ENCODE results near the gene PAH. TPM values are rescaled to one million over a fixed set of nuclear protein-coding genes. Genes with fewer than 3 reads are reported as not detected.
A peak's percentile ranks its signal among the peaks of the same experiment; 100 is the strongest.

PAH gene
- total RNA-seq, 1 experiment from 2014 or later: 0.19 TPM

DNA sequence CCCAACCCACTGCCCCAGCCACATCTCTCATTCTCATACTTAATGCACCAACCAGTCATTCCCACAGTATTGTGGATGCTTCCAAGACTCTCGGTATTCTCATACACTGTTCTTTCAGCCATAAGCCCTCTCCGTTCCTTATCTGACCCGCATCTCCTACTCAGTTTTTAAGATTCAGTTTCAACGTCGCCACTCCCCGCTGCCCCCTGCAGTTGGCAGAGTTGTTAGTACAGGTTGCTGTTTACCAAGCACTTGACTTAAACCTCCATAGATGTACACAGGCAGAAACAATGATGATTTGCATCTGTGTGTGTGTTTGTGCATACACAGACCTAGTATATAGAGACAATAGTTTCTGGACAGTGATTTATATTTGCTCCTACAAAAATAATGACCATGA is 40.2 kb downstream of the PAH start:
- H3K9me2 ChIP-seq (replicated peaks; ENCODE audit: insufficient read depth, low read length): no peaks in the 10 kb centered on the region
- DNase-seq: peak; percentile 41
- no peak overlapping the region for H3K27ac ChIP-seq (ENCODE audit: low read length)
- no peaks in the 10 kb centered on the region for H4K20me1 ChIP-seq (ENCODE audit: insufficient read depth, low read depth, low read length)
- H3K36me3 ChIP-seq (ENCODE audit: insufficient read depth, low read length): no peaks in the 10 kb centered on the region
- H2AFZ ChIP-seq (ENCODE audit: low read length): no peak overlapping the region
- H3K79me2 ChIP-seq (ENCODE audit: low read length): no peaks in the 10 kb centered on the region
- H3K9ac ChIP-seq (ENCODE audit: low read length): no peak overlapping the region
- H3K27me3 ChIP-seq (ENCODE audit: low read length): no peaks in the 10 kb centered on the region
- H3K9me3 ChIP-seq (ENCODE audit: low read length): no peaks in the 10 kb centered on the region
- H3K4me1 ChIP-seq (ENCODE audit: low read length): no peaks in the 10 kb centered on the region
- H3K4me2 ChIP-seq (ENCODE audit: low read depth, low read length, poor library complexity, severe bottlenecking): no peak overlapping the region
- no peak overlapping the region for H3K4me3 ChIP-seq (ENCODE audit: low read length)

DNA sequence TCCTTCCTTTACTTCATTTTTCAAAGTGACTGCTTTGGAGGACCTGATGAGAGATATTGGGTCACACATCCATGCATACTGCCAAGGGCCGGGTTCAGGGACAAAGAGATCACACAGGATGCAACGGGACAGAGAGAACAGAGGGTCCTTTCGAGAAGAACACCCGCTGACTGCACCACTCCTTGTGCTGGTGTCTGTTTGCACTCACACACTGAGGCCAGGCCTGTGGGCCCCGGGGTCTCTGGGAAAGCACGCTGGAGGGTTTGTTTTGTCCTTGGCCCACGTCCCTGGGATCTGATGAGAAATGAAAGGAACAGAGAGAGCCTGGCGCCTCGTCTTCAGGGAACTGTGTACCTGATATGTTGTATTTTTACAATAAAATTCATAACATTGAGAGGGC is 42.2 kb downstream of the PAH start:
- Histone ChIP-seq H3K27ac (ENCODE audit: low read length) (no peak overlapping the region), H3K36me3 (ENCODE audit: insufficient read depth, low read length) (no peaks in the 10 kb centered on the region), H2AFZ (ENCODE audit: low read length) (no peak overlapping the region), H3K9me3 (ENCODE audit: low read length) (no peaks in the 10 kb centered on the region), H3K79me2 (ENCODE audit: low read length) (no peaks in the 10 kb centered on the region), H4K20me1 (ENCODE audit: insufficient read depth, low read depth, low read length) (no peaks in the 10 kb centered on the region), H3K4me2 (ENCODE audit: low read depth, low read length, poor library complexity, severe bottlenecking) (no peak overlapping the region), H3K9me2 (replicated peaks; ENCODE audit: insufficient read depth, low read length) (no peaks in the 10 kb centered on the region), H3K4me3 (ENCODE audit: low read length) (no peak overlapping the region), H3K9ac (ENCODE audit: low read length) (no peak overlapping the region), H3K27me3 (ENCODE audit: low read length) (no peaks in the 10 kb centered on the region), H3K4me1 (ENCODE audit: low read length) (no peaks in the 10 kb centered on the region)
- DNase-seq: no peak

DNA sequence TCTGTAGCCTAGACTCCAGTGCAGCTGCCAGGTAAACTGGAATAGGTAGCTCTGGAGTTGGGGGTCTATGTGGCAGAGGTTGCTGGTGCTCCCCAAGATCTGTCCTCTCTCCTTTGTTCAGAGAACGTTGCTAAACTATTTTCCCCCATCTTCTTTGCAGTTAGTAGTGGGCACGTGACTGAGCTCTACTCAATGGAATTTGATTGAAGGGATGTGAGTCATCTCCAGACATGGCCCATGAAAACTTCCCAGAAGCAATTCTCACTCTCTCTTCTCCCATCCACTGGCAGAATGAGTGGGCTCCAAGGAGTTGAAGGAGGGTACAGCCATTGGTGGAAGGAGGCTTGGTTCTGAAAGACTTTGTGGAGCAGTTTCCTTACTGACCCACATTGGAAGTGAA is 44.0 kb downstream of the PAH start:
- H3K27ac ChIP-seq (ENCODE audit: low read length): no peak overlapping the region
- no peak overlapping the region for H3K4me2 ChIP-seq (ENCODE audit: low read depth, low read length, poor library complexity, severe bottlenecking)
- no peaks in the 10 kb centered on the region for H4K20me1 ChIP-seq (ENCODE audit: insufficient read depth, low read depth, low read length)
- no peaks in the 10 kb centered on the region for H3K9me2 ChIP-seq (replicated peaks; ENCODE audit: insufficient read depth, low read length)
- H3K9ac ChIP-seq (ENCODE audit: low read length): no peak overlapping the region
- no peaks in the 10 kb centered on the region for H3K79me2 ChIP-seq (ENCODE audit: low read length)
- H3K4me1 ChIP-seq (ENCODE audit: low read length): no peaks in the 10 kb centered on the region
- H3K36me3 ChIP-seq (ENCODE audit: insufficient read depth, low read length): no peaks in the 10 kb centered on the region
- no peaks in the 10 kb centered on the region for H3K9me3 ChIP-seq (ENCODE audit: low read length)
- H3K4me3 ChIP-seq (ENCODE audit: low read length): no peak overlapping the region
- no peaks in the 10 kb centered on the region for H3K27me3 ChIP-seq (ENCODE audit: low read length)
- DNase-seq: no peak
- H2AFZ ChIP-seq (ENCODE audit: low read length): no peak overlapping the region

DNA sequence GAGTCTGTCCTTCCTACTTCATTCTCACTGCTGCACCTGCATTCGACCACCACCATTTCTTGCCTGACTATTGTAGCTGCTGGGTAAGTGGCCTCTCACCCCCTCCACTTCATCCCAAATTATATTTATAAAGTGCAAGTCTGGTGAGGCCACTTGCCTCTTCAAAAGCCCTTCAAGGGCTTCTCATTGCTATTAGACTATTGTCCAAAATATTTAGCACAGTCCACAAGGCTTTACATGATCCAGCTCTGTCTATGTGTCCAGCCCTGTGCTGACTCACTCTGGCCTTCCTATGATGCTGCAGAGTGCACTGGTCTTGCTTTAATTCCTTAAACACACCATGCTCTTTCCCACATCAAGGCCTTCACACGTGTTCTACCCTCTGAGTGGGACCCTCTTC is 46.0 kb downstream of the PAH start:
- H3K36me3 ChIP-seq (ENCODE audit: insufficient read depth, low read length): no peaks in the 10 kb centered on the region
- no peaks in the 10 kb centered on the region for H3K79me2 ChIP-seq (ENCODE audit: low read length)
- no peaks in the 10 kb centered on the region for H3K9me2 ChIP-seq (replicated peaks; ENCODE audit: insufficient read depth, low read length)

DNA sequence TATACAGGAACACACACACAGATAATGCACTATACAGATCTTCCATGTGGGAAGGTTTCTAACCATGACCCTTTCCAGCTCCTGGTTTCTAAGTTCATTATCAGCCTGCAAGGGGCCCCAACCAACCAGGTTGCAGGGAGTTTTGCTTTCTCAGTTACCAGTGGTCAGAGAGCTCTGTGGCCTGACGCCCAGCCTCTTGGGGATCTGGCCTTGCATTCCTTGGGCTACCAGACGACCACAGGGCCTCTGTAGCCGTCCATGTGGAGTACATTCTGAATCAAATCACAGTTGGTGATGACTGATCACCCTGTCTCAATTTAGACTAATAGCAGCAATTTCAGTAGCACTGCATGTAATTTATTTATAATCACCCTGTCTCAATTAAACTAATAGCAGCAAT is 47.5 kb downstream of the PAH start:
- Histone ChIP-seq H3K79me2 (ENCODE audit: low read length) (no peaks in the 10 kb centered on the region), H3K27ac (ENCODE audit: low read length) (no peak overlapping the region), H3K9me2 (replicated peaks; ENCODE audit: insufficient read depth, low read length) (no peaks in the 10 kb centered on the region), H3K4me3 (ENCODE audit: low read length) (no peak overlapping the region), H4K20me1 (ENCODE audit: insufficient read depth, low read depth, low read length) (no peaks in the 10 kb centered on the region), H3K4me2 (ENCODE audit: low read depth, low read length, poor library complexity, severe bottlenecking) (no peak overlapping the region), H3K9ac (ENCODE audit: low read length) (no peak overlapping the region), H3K9me3 (ENCODE audit: low read length) (no peaks in the 10 kb centered on the region), H2AFZ (ENCODE audit: low read length) (no peak overlapping the region), H3K27me3 (ENCODE audit: low read length) (no peaks in the 10 kb centered on the region), H3K36me3 (ENCODE audit: insufficient read depth, low read length) (no peaks in the 10 kb centered on the region), H3K4me1 (ENCODE audit: low read length) (no peaks in the 10 kb centered on the region)
- no peak for DNase-seq

More for the DNA sequence above, 46.0 kb downstream of the PAH start:
- no peak overlapping the region for H3K9ac ChIP-seq (ENCODE audit: low read length)
- H3K27ac ChIP-seq (ENCODE audit: low read length): no peak overlapping the region
- H3K4me3 ChIP-seq (ENCODE audit: low read length): no peak overlapping the region
- no peaks in the 10 kb centered on the region for H3K27me3 ChIP-seq (ENCODE audit: low read length)
- no peak for DNase-seq
- H3K4me1 ChIP-seq (ENCODE audit: low read length): no peaks in the 10 kb centered on the region
- H2AFZ ChIP-seq (ENCODE audit: low read length): no peak overlapping the region
- H3K4me2 ChIP-seq (ENCODE audit: low read depth, low read length, poor library complexity, severe bottlenecking): no peak overlapping the region
- H4K20me1 ChIP-seq (ENCODE audit: insufficient read depth, low read depth, low read length): no peaks in the 10 kb centered on the region
- no peaks in the 10 kb centered on the region for H3K9me3 ChIP-seq (ENCODE audit: low read length)

DNA sequence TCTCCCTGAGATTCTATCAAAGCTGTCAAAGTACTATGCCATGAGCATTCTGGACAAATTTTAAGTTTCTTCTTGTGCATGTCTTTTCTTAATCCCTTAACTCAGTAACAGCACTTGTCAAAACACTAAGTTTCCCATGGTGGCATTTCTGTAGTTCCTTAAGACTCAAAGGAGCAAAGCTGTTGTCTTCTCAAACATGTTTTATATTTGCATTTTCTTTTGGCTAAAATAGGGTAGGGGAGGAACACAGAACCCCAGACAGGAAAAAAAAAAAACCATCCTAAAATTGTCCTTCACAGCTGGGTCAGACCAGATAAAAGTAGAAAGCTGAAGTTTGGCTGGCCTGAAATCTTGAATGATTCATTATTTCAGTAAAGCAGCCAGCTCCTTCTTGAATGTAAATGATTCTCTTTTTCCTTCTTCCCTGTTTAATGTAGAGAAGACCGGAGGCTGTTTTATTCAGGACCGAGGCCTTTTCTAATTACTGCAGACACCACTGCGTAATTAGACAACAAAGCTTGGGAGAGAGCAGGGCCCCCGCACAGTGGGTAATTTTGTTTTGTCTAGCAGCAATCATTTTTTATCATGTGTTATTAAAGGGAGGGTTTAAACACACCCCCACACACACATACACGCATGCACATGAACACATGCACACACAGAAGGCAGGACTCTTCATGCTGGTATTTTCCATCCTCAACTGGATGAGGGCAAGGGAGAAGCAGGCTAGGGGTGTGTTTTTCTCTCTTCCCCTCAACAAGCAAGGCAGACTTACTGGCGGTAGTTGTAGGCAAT is 51.0 kb downstream of the PAH start:
- H3K27ac ChIP-seq (ENCODE audit: low read length): no peak overlapping the region
- no peaks in the 10 kb centered on the region for H3K36me3 ChIP-seq (ENCODE audit: insufficient read depth, low read length)
- no peak overlapping the region for H3K9ac ChIP-seq (ENCODE audit: low read length)
- H3K4me3 ChIP-seq (ENCODE audit: low read length): no peak overlapping the region
- H3K9me2 ChIP-seq (replicated peaks; ENCODE audit: insufficient read depth, low read length): no peaks in the 10 kb centered on the region
- no peak overlapping the region for H3K4me2 ChIP-seq (ENCODE audit: low read depth, low read length, poor library complexity, severe bottlenecking)
- H4K20me1 ChIP-seq (ENCODE audit: insufficient read depth, low read depth, low read length): no peaks in the 10 kb centered on the region
- no peaks in the 10 kb centered on the region for H3K27me3 ChIP-seq (ENCODE audit: low read length)
- no peak for DNase-seq
- no peaks in the 10 kb centered on the region for H3K9me3 ChIP-seq (ENCODE audit: low read length)
- no peaks in the 10 kb centered on the region for H3K79me2 ChIP-seq (ENCODE audit: low read length)
- H2AFZ ChIP-seq (ENCODE audit: low read length): no peak overlapping the region
- H3K4me1 ChIP-seq (ENCODE audit: low read length): no peaks in the 10 kb centered on the region

DNA sequence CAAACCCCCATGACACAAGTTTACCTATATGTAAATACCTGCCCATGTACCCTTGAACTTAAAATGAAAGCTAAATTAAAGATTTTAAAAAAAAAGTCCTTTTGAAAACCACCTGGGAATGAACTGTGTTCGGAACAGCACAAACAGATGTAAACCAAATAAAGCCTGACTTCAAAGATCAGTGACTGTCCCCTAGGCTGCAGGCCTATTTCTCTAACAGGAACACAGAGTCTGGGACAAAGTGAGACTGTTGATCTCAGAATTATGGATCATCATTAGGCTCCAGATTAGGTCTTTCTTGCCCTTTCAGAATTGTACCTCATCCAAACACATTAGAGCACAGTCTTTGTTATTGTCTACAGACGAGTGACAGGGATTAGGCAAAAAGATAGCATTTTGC is 54.6 kb downstream of the PAH start:
- H3K4me2 ChIP-seq (ENCODE audit: low read depth, low read length, poor library complexity, severe bottlenecking): no peak overlapping the region
- no peaks in the 10 kb centered on the region for H4K20me1 ChIP-seq (ENCODE audit: insufficient read depth, low read depth, low read length)
- DNase-seq: no peak
- H3K27me3 ChIP-seq (ENCODE audit: low read length): no peaks in the 10 kb centered on the region
- no peak overlapping the region for H2AFZ ChIP-seq (ENCODE audit: low read length)
- H3K4me3 ChIP-seq (ENCODE audit: low read length): no peak overlapping the region
- no peaks in the 10 kb centered on the region for H3K36me3 ChIP-seq (ENCODE audit: insufficient read depth, low read length)
- no peaks in the 10 kb centered on the region for H3K79me2 ChIP-seq (ENCODE audit: low read length)
- no peaks in the 10 kb centered on the region for H3K4me1 ChIP-seq (ENCODE audit: low read length)
- H3K27ac ChIP-seq (ENCODE audit: low read length): no peak overlapping the region
- H3K9ac ChIP-seq (ENCODE audit: low read length): no peak overlapping the region
- H3K9me3 ChIP-seq (ENCODE audit: low read length): no peaks in the 10 kb centered on the region
- no peaks in the 10 kb centered on the region for H3K9me2 ChIP-seq (replicated peaks; ENCODE audit: insufficient read depth, low read length)

DNA sequence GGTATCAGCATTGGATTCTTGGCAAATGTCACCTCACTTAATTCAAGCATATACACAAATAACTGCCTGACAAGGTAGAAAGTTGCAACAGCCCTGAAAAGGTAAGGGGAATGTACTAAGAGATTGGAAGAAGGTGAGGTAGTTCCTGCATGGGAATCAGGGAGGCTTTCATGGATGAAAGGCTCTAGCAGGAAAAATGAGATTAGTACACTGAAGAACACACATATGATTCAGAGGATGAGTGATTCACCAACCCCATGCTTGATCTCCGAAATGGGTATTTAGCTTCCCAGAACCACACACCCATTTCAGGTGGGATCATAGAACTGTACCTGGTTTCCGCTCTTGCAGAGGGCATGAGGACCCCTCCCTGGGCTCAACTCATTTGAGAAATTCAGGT is 65.8 kb downstream of the PAH start:
- Histone ChIP-seq H3K4me2 (ENCODE audit: low read depth, low read length, poor library complexity, severe bottlenecking) (no peak overlapping the region), H3K9me2 (replicated peaks; ENCODE audit: insufficient read depth, low read length) (no peaks in the 10 kb centered on the region), H3K79me2 (ENCODE audit: low read length) (no peaks in the 10 kb centered on the region), H3K27ac (ENCODE audit: low read length) (no peak overlapping the region), H4K20me1 (ENCODE audit: insufficient read depth, low read depth, low read length) (no peaks in the 10 kb centered on the region), H3K36me3 (ENCODE audit: insufficient read depth, low read length) (no peaks in the 10 kb centered on the region), H3K4me3 (ENCODE audit: low read length) (no peak overlapping the region), H2AFZ (ENCODE audit: low read length) (no peak overlapping the region), H3K9ac (ENCODE audit: low read length) (no peak overlapping the region), H3K4me1 (ENCODE audit: low read length) (no peaks in the 10 kb centered on the region), H3K27me3 (ENCODE audit: low read length) (no peaks in the 10 kb centered on the region), H3K9me3 (ENCODE audit: low read length) (no peaks in the 10 kb centered on the region)
- no peak for DNase-seq

Data from Karpas-422 (cell line).